Activated CD4-positive, alpha-beta T cell treated with anti-CD3 and anti-CD28 coated beads, Interleukin-2, amount 10 ng/mL, durations not matched to agents 24 days and 14 days (primary cell): ENCODE data around the gene CYP27C1. TPM values are rescaled to one million over a fixed set of nuclear protein-coding genes. Genes with fewer than 3 reads are reported as not detected.

Experiments used
- DNase-seq: peaks from one replicate; pipeline ENCODE4 v3.0.0; 2022
- H3K27ac Mint-ChIP-seq: one replicate; pipeline ENCODE4 v1.8.0; 2022; ENCODE audit warnings: mild to moderate bottlenecking, mixed read lengths
- H3K27me3 Mint-ChIP-seq: one replicate; pipeline ENCODE4 v1.8.0; 2022; ENCODE audit warnings: mixed read lengths
- H3K36me3 Mint-ChIP-seq: one replicate; pipeline ENCODE4 v1.8.0; 2022; ENCODE audit warnings: low read depth, mild to moderate bottlenecking, mixed read lengths
- H3K4me1 Mint-ChIP-seq: one replicate; pipeline ENCODE4 v1.8.0; 2021; ENCODE audit warnings: mixed read lengths
- H3K4me3 Mint-ChIP-seq: one replicate; pipeline ENCODE4 v1.8.0; 2022; ENCODE audit warnings: mild to moderate bottlenecking, moderate library complexity, mixed read lengths
- H3K9me3 Mint-ChIP-seq: one replicate; pipeline ENCODE4 v1.8.0; 2021; ENCODE audit warnings: mixed read lengths
- intact Hi-C: fragments of 100-400 bp; cut with micrococcal nuclease; formaldehyde crosslinking; loops from one replicate; pipeline ENCODE4 v1.15.1; 2023
- total RNA-seq: library from RNA; stranded (reverse); gene quantifications from 2 replicates; pipeline ENCODE4 v1.2.3, GENCODE V29; 2022

Gene CYP27C1
- total RNA-seq, 1 donor from 2014 or later = not detected

- no peak for DNase-seq
- no peak overlapping the region for H3K27ac Mint-ChIP-seq
- no peaks in the 10 kb centered on the region for H3K9me3 Mint-ChIP-seq
- no peaks in the 10 kb centered on the region for H3K36me3 Mint-ChIP-seq
- H3K4me1 Mint-ChIP-seq = no peaks in the 10 kb centered on the region
- peaks cover 18% of the 10 kb centered on the region for H3K27me3 Mint-ChIP-seq
- H3K4me3 Mint-ChIP-seq = no peak overlapping the region
- intact Hi-C loops = no loop called here
Measured at GRCh38 chr2:127137225-127137624, 82.9 kb downstream of the CYP27C1 start.

DNA sequence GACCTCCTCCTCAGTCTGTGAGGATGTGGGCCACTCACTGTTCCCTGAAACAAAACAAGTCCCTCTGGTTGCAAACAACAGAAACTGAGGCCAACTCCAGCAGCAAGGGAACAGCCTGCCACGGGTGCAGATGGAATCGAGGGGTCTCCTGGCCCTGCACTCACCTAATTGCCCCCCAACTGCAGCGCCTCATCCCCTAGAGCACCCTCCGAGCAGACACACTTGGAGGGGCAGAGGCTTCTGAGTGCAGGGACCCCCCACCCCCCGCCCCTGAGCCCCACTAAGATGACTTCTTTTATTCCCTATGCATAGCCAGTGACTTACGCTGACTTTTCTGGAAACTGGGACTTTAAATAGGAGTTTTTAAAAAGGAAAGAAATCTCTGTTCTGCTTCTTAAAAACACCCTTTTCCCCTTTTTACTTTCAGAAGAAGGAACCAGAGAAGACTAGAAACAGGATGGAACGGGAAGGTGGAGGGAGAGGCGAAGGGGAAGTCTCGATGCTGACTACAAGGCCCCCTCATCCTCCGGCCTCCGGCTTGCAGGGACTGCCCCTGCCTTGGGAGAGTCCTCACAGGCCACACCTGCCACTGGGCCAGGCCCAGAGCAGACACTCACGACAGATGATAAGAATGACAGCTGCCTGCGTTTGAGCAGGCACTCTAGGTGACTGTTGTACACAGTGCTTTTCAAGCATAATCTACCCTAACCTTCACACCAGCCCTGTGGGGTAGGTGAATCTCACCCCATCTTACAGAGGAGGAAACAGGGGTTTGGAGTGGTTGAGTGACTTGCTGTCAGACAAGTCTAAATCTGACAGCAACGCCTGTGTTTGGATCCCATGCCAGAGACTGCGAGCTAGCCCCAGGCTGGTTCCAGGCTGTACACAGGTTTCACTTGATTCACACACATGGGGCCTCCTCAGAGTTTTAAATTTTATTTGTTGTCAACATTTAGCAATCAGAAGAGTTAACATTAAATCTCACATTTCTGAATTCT, 85.0 kb downstream of the CYP27C1 start:
- Mint-ChIP-seq H3K4me3 (no peak overlapping the region), H3K27me3 (peaks cover 13% of the 10 kb centered on the region), H3K36me3 (no peaks in the 10 kb centered on the region), H3K4me1 (no peaks in the 10 kb centered on the region), H3K27ac (no peak overlapping the region), H3K9me3 (no peaks in the 10 kb centered on the region)
- intact Hi-C loops = no loop called here
- DNase-seq = no peak

- H3K9me3 Mint-ChIP-seq = no peaks in the 10 kb centered on the region
- no peaks in the 10 kb centered on the region for H3K36me3 Mint-ChIP-seq
- no peak for DNase-seq
- no peak overlapping the region for H3K27ac Mint-ChIP-seq
- peaks cover 5% of the 10 kb centered on the region for H3K27me3 Mint-ChIP-seq
- no peaks in the 10 kb centered on the region for H3K4me1 Mint-ChIP-seq
- intact Hi-C loops = no loop called here
- H3K4me3 Mint-ChIP-seq = no peak overlapping the region
Measured at GRCh38 chr2:127134235-127134634, 85.9 kb downstream of the CYP27C1 start.

Other genes with a start within 250 kb of the CYP27C1 start
- gene BIN1, start 113.1 kb downstream of the CYP27C1 start, total RNA-seq = 38.3 and 39.7 TPM in 2 replicates
- gene ERCC3, start 73.8 kb upstream of the CYP27C1 start, total RNA-seq = 58.1 and 60.2 TPM in 2 replicates
- 53.7 and 57.5 TPM in 2 replicates for gene MAP3K2, start 167.7 kb upstream of the CYP27C1 start, total RNA-seq
- 0.12 TPM in 1 of 2 replicates, not detected in the other for gene PROC, start 198.1 kb upstream of the CYP27C1 start, total RNA-seq